HG03442 (cell line): ENCODE measurements around the gene MMGT1.
"Not testable (repeated sequence)": the region's sequence is repeated elsewhere in the genome, so short reads cannot be mapped to it uniquely, and the experiment has no call there.

ENCODE experiments used
- ATAC-seq: cut with Tn5 transposase; IDR thresholded peaks from one replicate; pipeline ENCODE4 v1.9.1; 2021; ENCODE audit warnings: mild to moderate bottlenecking, moderate library complexity; ENCODE audit not compliant: unreplicated experiment

Gene MMGT1

DNA sequence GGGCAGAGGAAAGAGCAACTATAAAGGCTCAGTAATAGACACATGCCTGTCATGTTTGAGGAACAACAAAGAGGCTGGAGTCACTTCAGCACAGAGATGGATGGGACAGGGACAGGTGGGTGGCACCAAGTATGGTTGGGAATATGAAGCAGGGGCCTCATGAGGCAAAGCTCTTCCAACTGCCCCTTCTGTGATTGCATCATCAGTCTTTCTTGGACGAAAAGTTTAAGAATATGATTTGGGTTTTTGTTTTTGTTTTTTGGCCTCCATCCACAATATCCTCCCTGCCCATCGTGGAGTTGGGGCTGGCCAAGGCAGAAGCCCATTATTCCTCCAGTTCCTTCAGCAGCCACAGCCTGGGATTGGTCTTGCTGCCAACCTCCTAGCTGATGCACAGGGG, 45.9 kb downstream of the MMGT1 start:
- no peak for ATAC-seq

DNA sequence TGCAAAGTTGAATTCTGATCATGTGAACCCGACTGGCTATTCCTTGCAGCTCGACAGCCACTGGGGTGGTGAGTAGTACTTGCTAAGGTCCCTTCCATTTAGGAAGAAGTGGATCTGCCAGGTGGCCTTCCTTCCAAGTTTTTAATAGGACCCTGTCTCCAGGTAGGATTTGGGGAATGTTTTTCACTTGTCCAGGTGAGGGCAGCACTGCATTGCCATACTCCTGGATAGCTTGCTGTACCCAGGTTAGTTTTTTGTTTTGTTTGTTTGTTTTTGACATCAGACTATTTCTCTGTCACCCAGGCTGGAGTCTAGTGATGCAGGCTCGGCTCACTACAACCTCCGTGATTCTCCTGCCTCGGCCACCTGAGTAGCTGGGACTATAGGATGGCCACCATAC, 50.4 kb downstream of the MMGT1 start:
- ATAC-seq, result no peak

DNA sequence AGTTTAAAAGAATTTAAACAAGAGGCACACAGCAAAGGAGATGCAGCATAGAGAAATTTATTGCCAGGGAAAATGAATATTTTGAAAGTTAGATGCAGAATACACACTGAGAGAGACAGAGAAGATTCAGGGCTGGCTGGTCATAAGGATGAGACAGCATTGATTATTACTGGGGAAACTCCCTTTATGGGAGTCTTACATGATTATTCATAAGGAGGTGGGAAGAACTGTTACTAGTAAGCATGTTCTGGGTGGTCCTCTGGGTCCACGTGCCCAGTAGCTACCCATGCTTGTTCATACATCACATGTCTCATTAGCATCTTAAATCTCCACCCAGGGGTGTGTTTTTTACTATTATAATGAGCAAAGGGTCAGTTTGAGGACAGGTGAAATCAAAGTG, 53.3 kb downstream of the MMGT1 start:
- not testable (repeated sequence) for ATAC-seq

DNA sequence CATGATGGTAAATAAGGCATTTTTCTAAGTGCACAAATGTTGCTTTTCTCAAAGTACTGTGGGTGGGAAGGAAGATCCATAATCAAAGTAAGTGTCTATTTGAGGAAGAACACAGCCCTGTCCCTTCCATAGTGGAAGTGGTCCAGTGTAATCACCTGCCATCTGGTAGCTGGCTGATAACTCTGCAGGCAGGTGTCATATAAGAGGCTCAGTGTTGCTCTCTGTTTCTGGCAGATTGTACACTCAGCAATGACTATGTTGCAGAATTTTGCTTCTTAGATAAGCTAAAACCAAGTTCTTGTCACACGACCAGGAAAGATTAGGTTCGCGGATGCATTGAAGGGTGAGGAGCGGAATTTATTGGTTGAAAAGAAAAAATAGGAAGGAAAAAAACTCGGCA, 59.4 kb downstream of the MMGT1 start:
- no peak for ATAC-seq
